Fibroblast of lung (primary cell): ENCODE results near the gene TMEM132D.

Experiments
- EZH2 ChIP-seq: IDR thresholded peaks from 2 replicates; pipeline ENCODE4 v1.5.1; 2012; ENCODE audit warnings: low read length, control low read depth, mild to moderate bottlenecking; ENCODE audit errors: missing control alignments
- TF ChIP-seq, protein P1 (sequence below), 2 donors: IDR thresholded peaks in 1 of 2; conservative IDR thresholded peaks in 1 of 2; 1 replicate in 1 of 2; 2 replicates in 1 of 2; pipeline ENCODE4 v1.5.1; 2011 to 2012; ENCODE audit warnings: low read length in 2 of 2, control low read depth in 1 of 2, inconsistent platforms in 1 of 2, low read depth in 1 of 2, mild to moderate bottlenecking in 1 of 2

DNA sequence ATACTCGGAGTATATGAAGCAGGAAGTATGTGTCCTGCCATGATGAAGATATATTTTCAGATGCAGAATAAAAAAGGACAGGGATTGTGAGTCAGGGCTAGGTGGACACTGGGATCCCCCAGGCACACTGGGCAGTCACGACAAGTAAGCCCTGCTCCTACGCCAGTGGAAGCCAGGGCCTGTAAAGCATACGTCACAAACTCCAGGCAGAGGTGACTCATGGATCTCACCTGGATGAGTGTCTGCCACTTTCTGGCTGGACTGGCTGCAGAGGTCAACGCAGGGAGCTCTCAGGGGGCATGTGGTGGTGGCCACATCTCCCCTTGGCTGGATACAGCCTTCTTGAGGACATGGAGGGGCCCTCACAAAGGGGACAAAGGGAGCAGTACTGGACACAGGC is 788.3 kb downstream of the TMEM132D start:
- TF ChIP-seq EZH2 = no peak
- TF ChIP-seq, protein P1, sequence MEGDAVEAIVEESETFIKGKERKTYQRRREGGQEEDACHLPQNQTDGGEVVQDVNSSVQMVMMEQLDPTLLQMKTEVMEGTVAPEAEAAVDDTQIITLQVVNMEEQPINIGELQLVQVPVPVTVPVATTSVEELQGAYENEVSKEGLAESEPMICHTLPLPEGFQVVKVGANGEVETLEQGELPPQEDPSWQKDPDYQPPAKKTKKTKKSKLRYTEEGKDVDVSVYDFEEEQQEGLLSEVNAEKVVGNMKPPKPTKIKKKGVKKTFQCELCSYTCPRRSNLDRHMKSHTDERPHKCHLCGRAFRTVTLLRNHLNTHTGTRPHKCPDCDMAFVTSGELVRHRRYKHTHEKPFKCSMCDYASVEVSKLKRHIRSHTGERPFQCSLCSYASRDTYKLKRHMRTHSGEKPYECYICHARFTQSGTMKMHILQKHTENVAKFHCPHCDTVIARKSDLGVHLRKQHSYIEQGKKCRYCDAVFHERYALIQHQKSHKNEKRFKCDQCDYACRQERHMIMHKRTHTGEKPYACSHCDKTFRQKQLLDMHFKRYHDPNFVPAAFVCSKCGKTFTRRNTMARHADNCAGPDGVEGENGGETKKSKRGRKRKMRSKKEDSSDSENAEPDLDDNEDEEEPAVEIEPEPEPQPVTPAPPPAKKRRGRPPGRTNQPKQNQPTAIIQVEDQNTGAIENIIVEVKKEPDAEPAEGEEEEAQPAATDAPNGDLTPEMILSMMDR (conservative IDR thresholded peaks at IDR 0.05 in 1 of 2, IDR thresholded peaks at IDR 0.05 in 1 of 2; ENCODE audit: low read depth in 1 of 2, low read length in 2 of 2) = no peak
